Ammon's horn (tissue), 1 donor: Measurements from ENCODE around the gene TMEM239.

Source experiments
- DNase-seq: peaks from one replicate; pipeline ENCODE4 v3.0.0-alpha.2; 2016; ENCODE audit warnings: low spot score

TMEM239 gene

DNA sequence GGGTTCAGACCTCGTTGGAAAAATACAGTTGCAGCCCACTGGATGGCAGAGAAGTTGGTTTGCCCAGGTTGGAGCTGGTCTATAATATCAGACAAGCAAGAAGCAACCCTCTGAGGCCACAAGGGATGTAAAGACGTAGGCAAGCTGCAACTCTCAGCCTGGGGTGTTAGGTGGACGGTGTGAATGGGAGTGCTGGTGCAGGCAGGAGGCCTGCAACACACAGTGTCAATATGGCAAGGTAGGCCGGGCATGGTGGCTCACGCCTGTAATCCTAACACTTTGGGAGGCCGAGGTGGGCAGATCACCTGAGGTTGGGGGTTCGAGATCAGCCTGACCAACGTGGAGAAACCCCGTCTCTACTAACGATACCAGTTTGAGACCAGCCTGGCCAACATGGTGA lies 34.9 kb downstream of the TMEM239 start:
- DNase-seq, result no peak

DNA sequence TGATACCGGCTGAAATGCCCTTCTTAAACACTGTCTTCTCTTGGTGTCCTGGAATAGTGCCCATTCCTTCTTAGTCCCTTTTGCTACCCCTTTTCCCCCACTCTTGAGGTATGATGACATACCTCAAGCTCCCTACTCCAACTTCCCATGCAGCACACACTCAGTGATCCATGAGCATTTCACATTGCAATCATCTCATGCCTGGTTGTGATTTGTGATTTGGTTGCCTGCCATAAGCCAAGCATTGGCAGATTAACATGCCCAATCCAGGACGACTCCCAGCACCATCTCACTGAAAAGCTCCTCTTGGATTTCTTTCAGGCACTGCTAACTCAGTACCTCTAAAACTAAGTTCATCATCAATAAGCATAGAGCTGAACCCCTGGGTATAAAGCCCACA lies 42.4 kb downstream of the TMEM239 start:
- DNase-seq, result no peak

DNA sequence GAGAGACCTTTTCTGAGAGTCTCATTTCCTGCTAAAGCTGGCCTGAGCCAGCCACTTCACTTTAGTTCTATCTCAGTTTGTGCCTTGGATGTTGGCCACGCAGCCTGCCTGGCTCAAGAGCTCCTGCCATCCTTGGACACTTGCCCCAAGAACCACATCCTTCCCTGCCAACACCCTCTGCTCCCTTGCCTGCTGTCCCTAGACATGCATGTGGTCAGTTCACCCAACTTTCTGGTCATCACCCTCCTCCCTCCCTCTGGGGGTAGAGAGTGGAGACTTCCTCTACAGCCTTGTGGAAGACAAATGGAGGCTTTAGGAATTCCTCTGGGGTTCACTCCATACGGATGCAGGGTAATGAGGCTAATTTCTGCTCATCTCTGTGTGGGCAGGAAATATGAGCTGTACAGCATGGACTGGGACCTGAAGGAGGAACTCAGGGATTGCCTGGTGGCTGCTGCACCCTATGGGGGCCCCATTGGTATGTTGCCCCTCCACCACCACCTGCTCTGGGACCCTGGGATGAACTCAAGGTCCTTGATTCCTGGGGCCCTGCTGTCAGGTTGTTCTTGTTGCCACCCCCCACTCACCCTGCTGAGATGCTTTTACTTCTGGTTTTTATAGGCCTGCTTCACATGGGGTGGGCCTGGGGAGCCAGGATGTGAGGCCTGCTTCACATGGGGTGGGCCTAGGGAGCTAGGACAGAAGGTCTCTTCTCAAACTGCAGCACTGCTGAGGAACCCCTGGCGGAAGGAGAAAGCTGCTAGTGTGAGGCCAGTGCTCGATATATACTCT lies 43.4 kb downstream of the TMEM239 start:
- peak; percentile 70 for DNase-seq

DNA sequence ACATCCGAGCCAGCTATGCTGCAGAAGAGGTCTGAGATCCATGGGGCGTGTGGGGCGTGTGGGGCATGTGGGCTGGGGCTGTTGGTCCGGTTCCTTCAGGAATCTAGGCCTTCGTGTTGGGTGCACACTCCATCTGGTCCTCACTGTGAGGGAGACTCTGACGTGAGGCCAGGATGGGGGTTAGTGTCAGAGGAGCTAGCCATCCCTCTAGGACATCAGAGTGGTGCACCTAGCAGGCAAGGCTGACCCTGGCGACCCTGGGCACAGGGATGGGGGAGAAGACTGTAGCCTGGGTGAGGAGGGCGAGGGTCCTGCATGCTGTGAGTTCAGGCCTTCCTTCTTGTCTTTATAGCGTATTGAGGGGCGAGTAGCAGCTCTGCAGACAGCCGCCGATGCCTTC lies 48.5 kb downstream of the TMEM239 start:
- no peak for DNase-seq

DNA sequence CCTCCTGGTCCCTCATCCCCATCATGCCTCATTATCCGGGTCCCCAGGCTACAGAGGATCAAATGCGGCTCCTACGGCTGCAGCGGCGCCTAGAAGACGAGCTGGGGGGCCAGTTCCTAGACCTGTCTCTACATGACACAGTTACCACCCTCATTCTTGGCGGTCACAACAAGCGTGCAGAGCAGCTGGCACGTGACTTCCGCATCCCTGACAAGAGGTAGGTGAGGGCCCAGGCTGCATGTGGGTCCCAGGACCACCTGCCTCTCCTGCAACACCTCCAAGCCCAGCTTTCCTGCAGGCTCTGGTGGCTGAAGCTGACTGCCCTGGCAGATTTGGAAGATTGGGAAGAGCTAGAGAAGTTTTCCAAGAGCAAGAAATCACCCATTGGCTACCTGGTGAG lies 48.9 kb downstream of the TMEM239 start:
- DNase-seq, result no peak

DNA sequence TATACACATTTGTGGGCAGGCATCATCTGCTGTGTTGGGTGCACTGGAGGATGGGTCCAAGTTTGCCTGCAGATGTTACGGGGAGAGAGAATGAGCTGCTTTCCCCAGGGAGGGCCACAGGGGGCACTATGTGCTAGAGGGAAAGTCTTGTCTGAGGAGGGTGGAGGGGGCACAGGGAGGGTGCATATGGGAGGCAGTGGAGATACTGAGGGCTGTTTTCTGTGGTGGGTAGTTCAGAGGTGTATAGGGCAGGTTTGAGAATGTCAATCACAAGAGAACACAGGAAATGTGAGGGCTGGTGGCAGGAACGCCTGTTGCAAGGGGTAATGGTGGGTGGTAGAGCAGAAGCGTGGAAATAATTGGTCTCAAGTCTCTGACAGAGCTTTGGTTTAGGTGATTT lies 49.5 kb downstream of the TMEM239 start:
- DNase-seq, result peak; percentile 51

DNA sequence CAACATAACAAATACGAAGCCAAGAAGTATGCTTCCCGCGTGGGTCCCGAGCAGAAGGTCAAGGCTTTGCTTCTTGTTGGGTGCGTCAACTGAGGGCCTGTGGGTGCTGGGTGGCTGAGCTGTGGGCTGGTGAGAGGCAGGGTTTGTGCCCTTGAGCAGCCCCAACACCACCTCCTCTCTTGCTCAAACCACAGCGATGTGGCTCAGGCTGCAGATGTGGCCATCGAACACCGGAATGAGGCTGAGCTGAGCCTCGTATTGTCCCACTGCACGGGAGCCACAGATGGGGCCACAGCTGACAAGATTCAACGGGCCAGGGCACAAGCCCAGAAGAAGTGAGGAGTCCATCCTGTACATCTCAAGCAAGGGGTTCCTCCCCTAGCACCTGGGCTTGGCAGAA lies 50.1 kb downstream of the TMEM239 start:
- DNase-seq, result no peak

DNA sequence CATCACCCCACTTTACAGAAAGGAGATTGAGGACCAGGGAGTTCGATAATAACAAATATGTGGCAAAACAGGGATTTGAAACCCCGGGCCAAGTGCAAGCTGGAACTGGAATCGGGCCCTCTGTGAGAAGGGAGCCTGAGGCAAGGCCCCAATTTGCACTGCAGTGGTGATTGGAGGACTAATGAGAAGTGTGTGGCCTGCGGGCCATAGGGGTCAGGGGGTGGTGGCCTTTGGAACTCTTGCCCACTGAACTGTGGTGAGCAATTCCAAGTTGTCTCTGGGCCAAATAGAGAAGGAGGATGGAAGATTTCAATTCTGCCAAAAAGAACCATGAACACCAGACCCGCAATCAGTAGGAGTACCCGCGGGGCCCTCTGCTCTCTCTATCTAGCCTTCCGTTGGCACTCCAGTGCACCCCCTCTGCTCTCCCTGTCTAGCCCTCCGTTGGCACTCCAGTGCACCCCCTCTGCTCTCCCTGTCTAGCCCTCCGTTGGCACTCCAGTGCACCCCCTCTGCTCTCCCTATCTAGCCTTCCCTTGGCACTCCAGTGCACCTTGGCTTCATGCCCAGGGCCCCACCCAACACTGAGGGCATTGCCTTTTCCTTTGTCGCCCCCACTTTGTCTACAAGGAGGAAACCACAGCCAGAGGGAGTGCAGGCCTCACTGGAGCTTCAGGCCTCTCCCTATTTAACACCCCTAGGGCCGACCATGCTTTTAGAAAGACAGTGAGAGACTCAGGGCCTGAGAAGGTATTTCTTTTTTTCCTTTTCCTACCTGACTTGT lies 51.1 kb downstream of the TMEM239 start:
- no peak for DNase-seq
